ENCODE results near the gene TMEM35B. TPM values are rescaled to one million over a fixed set of nuclear protein-coding genes. Genes with fewer than 3 reads are reported as not detected.

The TMEM35B gene
- total and polyA plus RNA-seq, 9 of the 15 experiments (the other 6 are each of a cell fraction or from before 2014, with no cell fraction given): 11.4 to 142 (median 21.4) TPM

- peaks cover 0 to 9% of the 10 kb centered on the region in 2 experiments; a peak in 4 of 5 replicates for H3K4me1 ChIP-seq (replicated peaks in 1 of 2; ENCODE audit: control insufficient read depth in 2 of 2, insufficient read depth in 2 of 2, low read length in 2 of 2)
- no TSS peak for BruUV-seq (replicated peaks)
- FAIRE-seq (no peak), ATAC-seq (no peak), DNase-seq (ENCODE audit: extremely low read depth in 1 of 4, low spot score in 3 of 4) (no peak)
- in situ Hi-C loops (cut with MboI): no loop called here
- TF ChIP-seq PRMT5 (CRISPR knock-in tag; IDR thresholded peaks at IDR 0.05) (no peak), ZNF79 (CRISPR knock-in tag; IDR thresholded peaks at IDR 0.05; ENCODE audit: low read depth) (no peak), BMI1 (IDR thresholded peaks at IDR 0.05; ENCODE audit: low read length) (no peak), ZNF134 (CRISPR knock-in tag; conservative IDR thresholded peaks at IDR 0.05) (no peak), TGIF2 (CRISPR knock-in tag; IDR thresholded peaks at IDR 0.05) (no peak)
- TF ChIP-seq, protein P1, sequence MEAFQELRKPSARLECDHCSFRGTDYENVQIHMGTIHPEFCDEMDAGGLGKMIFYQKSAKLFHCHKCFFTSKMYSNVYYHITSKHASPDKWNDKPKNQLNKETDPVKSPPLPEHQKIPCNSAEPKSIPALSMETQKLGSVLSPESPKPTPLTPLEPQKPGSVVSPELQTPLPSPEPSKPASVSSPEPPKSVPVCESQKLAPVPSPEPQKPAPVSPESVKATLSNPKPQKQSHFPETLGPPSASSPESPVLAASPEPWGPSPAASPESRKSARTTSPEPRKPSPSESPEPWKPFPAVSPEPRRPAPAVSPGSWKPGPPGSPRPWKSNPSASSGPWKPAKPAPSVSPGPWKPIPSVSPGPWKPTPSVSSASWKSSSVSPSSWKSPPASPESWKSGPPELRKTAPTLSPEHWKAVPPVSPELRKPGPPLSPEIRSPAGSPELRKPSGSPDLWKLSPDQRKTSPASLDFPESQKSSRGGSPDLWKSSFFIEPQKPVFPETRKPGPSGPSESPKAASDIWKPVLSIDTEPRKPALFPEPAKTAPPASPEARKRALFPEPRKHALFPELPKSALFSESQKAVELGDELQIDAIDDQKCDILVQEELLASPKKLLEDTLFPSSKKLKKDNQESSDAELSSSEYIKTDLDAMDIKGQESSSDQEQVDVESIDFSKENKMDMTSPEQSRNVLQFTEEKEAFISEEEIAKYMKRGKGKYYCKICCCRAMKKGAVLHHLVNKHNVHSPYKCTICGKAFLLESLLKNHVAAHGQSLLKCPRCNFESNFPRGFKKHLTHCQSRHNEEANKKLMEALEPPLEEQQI (IDR thresholded peaks at IDR 0.05): no peak
- TF ChIP-seq, protein P2, sequence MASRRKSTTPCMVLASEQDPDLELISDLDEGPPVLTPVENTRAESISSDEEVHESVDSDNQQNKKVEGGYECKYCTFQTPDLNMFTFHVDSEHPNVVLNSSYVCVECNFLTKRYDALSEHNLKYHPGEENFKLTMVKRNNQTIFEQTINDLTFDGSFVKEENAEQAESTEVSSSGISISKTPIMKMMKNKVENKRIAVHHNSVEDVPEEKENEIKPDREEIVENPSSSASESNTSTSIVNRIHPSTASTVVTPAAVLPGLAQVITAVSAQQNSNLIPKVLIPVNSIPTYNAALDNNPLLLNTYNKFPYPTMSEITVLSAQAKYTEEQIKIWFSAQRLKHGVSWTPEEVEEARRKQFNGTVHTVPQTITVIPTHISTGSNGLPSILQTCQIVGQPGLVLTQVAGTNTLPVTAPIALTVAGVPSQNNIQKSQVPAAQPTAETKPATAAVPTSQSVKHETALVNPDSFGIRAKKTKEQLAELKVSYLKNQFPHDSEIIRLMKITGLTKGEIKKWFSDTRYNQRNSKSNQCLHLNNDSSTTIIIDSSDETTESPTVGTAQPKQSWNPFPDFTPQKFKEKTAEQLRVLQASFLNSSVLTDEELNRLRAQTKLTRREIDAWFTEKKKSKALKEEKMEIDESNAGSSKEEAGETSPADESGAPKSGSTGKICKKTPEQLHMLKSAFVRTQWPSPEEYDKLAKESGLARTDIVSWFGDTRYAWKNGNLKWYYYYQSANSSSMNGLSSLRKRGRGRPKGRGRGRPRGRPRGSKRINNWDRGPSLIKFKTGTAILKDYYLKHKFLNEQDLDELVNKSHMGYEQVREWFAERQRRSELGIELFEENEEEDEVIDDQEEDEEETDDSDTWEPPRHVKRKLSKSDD (conservative IDR thresholded peaks at IDR 0.05; ENCODE audit: low read length): no peak
- 0 out of 5 replicates have a peak, but pooled peaks cover 2 to 14% of the 10 kb centered on the region in 2 experiments for H3K27me3 ChIP-seq (ENCODE audit: control insufficient read depth in 2 of 2, insufficient read depth in 2 of 2, low read length in 2 of 2)
- H3K9me1 ChIP-seq (ENCODE audit: control insufficient read depth, insufficient read depth, low read length): no peaks in the 10 kb centered on the region
- no peak overlapping the region for H3K4me2 ChIP-seq (ENCODE audit: insufficient read depth, low read length)
- H3K9me3 ChIP-seq (replicated peaks; ENCODE audit: control insufficient read depth, insufficient read depth, low read depth, low read length): 0 out of 2 replicates have a peak, but pooled peaks cover 3% of the 10 kb centered on the region
- no peak overlapping the region for H3K9ac ChIP-seq (ENCODE audit: insufficient read depth in 1 of 2, low read depth in 2 of 2, low read length in 2 of 2)
- CTCF ChIA-PET (ENCODE audit: low intra/inter-chr PET ratio): no interaction called here
- H3K4me3 ChIP-seq: no peak overlapping the region
- H2AFZ ChIP-seq (ENCODE audit: low read depth, low read length): no peak overlapping the region
- POLR2A ChIA-PET: interaction anchor here (3.6 kb wide), 1 partner anchor 11 kb away, joined by 28 read pairs; the partner anchor contains the start of gene TMEM35B
- 13% methylated on average over 3 of the region's 3 CpGs for WGBS (ENCODE audit: insufficient coverage, low coverage, missing lambda C conversion rate)
- H3K79me2 ChIP-seq (ENCODE audit: control insufficient read depth, insufficient read depth, low read length): no peaks in the 10 kb centered on the region
- H3K27ac ChIP-seq (ENCODE audit: extremely low read depth, low read depth, low read length): no peak overlapping the region
- intact Hi-C loops (cut with micrococcal nuclease): no loop called here
- no peaks in the 10 kb centered on the region for H3K36me3 ChIP-seq (ENCODE audit: control insufficient read depth, insufficient read depth, low read length)
- H4K20me1 ChIP-seq (replicated peaks; ENCODE audit: control insufficient read depth, insufficient read depth, low read length): no peaks in the 10 kb centered on the region
Measured at GRCh38 chr1:34973326-34973725, 11.8 kb downstream of the TMEM35B start.
